ENCODE measurements around the gene CSF2RB.

The CSF2RB gene

GRCh38 chr22:36936362-36937116, 23.1 kb downstream of the CSF2RB start:
- DNase-seq (ENCODE audit: low spot score), result no peak

GRCh38 chr22:36937319-36938027, 24.0 kb downstream of the CSF2RB start:
- no peak for DNase-seq (ENCODE audit: low spot score)

- no peak for DNase-seq (ENCODE audit: low spot score)
Measured at GRCh38 chr22:36938028-36938425, 24.6 kb downstream of the CSF2RB start.

- DNase-seq (ENCODE audit: low spot score), result no peak
Measured at GRCh38 chr22:36938886-36939285, 25.5 kb downstream of the CSF2RB start.

- no peak for DNase-seq (ENCODE audit: low spot score)
Measured at GRCh38 chr22:36940676-36941075, 27.2 kb downstream of the CSF2RB start.

- DNase-seq (ENCODE audit: low spot score), result no peak
Measured at GRCh38 chr22:36942556-36942955, 29.1 kb downstream of the CSF2RB start.

- DNase-seq (ENCODE audit: low spot score), result no peak
Measured at GRCh38 chr22:36946421-36947158, 33.2 kb downstream of the CSF2RB start.

- no peak for DNase-seq (ENCODE audit: low spot score)
Measured at GRCh38 chr22:36948273-36949225, 35.1 kb downstream of the CSF2RB start.

- DNase-seq (ENCODE audit: low spot score), result no peak
Measured at GRCh38 chr22:36950797-36951590, 37.6 kb downstream of the CSF2RB start.

GRCh38 chr22:36951746-36952145, 38.3 kb downstream of the CSF2RB start:
- no peak for DNase-seq (ENCODE audit: low spot score)

GRCh38 chr22:36953239-36954080, 40.0 kb downstream of the CSF2RB start:
- DNase-seq (ENCODE audit: low spot score), result no peak

- no peak for DNase-seq (ENCODE audit: low spot score)
Measured at GRCh38 chr22:36954251-36955014, 41.0 kb downstream of the CSF2RB start.

- no peak for DNase-seq (ENCODE audit: low spot score)
Measured at GRCh38 chr22:36955691-36956090, 42.3 kb downstream of the CSF2RB start.

GRCh38 chr22:36958366-36958765, 44.9 kb downstream of the CSF2RB start:
- DNase-seq (ENCODE audit: low spot score), result no peak

GRCh38 chr22:36961626-36962025, 48.2 kb downstream of the CSF2RB start:
- no peak for DNase-seq (ENCODE audit: low spot score)

- DNase-seq (ENCODE audit: low spot score), result no peak
Measured at GRCh38 chr22:36963302-36963701, 49.9 kb downstream of the CSF2RB start.

GRCh38 chr22:36964106-36964505, 50.7 kb downstream of the CSF2RB start:
- no peak for DNase-seq (ENCODE audit: low spot score)

- DNase-seq (ENCODE audit: low spot score), result no peak
Measured at GRCh38 chr22:36965696-36966095, 52.3 kb downstream of the CSF2RB start.
